Esophagus squamous epithelium (tissue), 4 donors: ENCODE results near the gene KDM7A.
A peak's percentile ranks its signal among the peaks of the same experiment; 100 is the strongest.

Experiments used
- CTCF ChIP-seq, 6 experiments: fragments of 450-650 bp in 4 of 6; fragments of 200-600 bp in 2 of 6; sonication (generic) in 2 of 6; IDR thresholded peaks; one replicate each; pipeline ENCODE4 v1.5.1; 2016 to 2019; ENCODE audit warnings: antibody characterized with exemption in 6 of 6, mild to moderate bottlenecking in 4 of 6, moderate library complexity in 4 of 6
- POLR2A ChIP-seq, 4 donors: fragments of 450-650 bp; IDR thresholded peaks; one replicate each; pipeline ENCODE4 v1.6.1; 2017; ENCODE audit warnings: antibody characterized with exemption in 4 of 4, mild to moderate bottlenecking in 4 of 4, moderate library complexity in 3 of 4

DNA sequence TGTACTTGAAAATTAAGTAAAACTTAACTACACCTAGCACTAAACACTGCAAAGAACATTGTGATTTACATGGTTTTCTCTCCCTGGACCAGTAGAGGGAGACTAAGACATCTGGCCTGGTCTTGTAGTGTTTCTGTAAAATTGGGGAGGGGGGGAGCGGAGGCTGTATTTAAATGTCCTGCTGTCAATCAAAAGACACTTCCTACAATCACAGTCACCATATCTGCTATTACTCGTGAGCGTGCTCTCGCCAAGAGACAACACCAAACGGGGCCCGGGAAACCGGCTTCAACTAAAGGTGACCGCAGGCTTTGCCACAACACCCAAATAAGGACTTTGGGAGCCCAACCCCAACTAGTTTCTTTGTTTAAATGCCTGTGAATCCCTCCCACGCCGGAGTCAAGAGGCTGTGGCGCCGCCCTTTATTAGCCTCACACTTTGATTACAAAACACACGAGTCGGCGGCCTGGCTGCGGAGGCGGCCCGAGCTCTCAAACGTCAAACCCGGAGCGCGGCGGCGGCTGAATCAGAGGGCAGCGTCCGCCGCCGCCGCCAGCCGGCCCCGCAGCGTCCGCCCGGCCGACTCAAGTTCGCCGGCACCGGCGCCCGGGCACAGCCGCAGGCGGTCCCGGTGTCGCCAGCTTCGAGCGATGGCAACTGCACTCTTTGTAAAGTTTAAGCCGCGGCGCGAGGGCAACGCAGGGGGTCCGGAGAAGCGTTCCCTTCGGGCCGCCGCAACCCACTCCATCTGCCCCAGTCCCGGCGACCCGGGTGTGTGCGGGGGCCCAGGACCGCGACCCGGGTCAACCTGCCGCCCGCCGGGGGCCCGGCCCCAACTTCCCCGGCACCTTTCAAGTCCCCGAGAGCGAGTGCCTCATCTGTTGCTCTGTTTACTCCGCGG, 1.3 kb downstream of the KDM7A start:
- TF ChIP-seq CTCF (IDR thresholded peaks at IDR 0.05) (peak; percentile 37 to 84 (median 79)), POLR2A (IDR thresholded peaks at IDR 0.05) (peak in 3 of 4 donors; percentile 26 to 99 (median 98))
